Gastroesophageal sphincter (tissue), 4 donors: ENCODE data around the gene CCDC167. TPM values are rescaled to one million over a fixed set of nuclear protein-coding genes. Genes with fewer than 3 reads are reported as not detected.
A peak's percentile ranks its signal among the peaks of the same experiment; 100 is the strongest.

Experiments used
- ATAC-seq: fragments of 150-250 bp; one replicate; pipeline ENCODE4 v1.9.1; 2016; ENCODE audit warnings: mild to moderate bottlenecking, moderate library complexity
- H3K27ac ChIP-seq, 4 donors: fragments of 200-600 bp; sonication (generic) in 3 of 4; 1 replicate in 3 of 4; 2 replicates in 1 of 4; pipeline ENCODE4 v1.5.1; 2016 to 2019
- H3K27me3 ChIP-seq: fragments of 200-600 bp; sonication (generic); one replicate; pipeline ENCODE4 v1.5.1; 2019
- H3K36me3 ChIP-seq, 2 donors: fragments of 200-600 bp; sonication (generic); one replicate each; pipeline ENCODE4 v1.5.1; 2019; ENCODE audit warnings: control low read depth in 1 of 2
- H3K4me1 ChIP-seq, 3 donors: fragments of 200-600 bp; sonication (generic); 1 replicate in 2 of 3; 2 replicates in 1 of 3; pipeline ENCODE4 v1.5.1; 2016 to 2019; ENCODE audit warnings: control low read depth in 2 of 3
- H3K4me3 ChIP-seq, 2 donors: fragments of 200-600 bp; sonication (generic); one replicate each; pipeline ENCODE4 v1.5.1; 2019; ENCODE audit warnings: mild to moderate bottlenecking in 1 of 2, moderate library complexity in 1 of 2
- H3K9me3 ChIP-seq, 3 donors: fragments of 200-600 bp; sonication (generic); one replicate each; pipeline ENCODE4 v1.5.1; 2017 to 2019; ENCODE audit warnings: control low read depth in 2 of 3
- CTCF ChIP-seq, 4 experiments: fragments of 200-600 bp in 2 of 4; fragments of 450-650 bp in 2 of 4; sonication (generic) in 1 of 4; IDR thresholded peaks; one replicate each; pipeline ENCODE4 v1.5.1; 2017 to 2019; ENCODE audit warnings: antibody characterized with exemption in 4 of 4, mild to moderate bottlenecking in 2 of 4, moderate library complexity in 2 of 4
- EP300 ChIP-seq: sonication (generic); formaldehyde crosslinking; IDR thresholded peaks from one replicate; pipeline ENCODE4 v1.6.1; 2017; ENCODE audit warnings: antibody characterized with exemption, mild to moderate bottlenecking
- POLR2A ChIP-seq, 2 donors: fragments of 450-650 bp; IDR thresholded peaks; one replicate each; pipeline ENCODE4 v1.6.1; 2017; ENCODE audit warnings: antibody characterized with exemption in 2 of 2, mild to moderate bottlenecking in 2 of 2, moderate library complexity in 1 of 2
- POLR2AphosphoS5 ChIP-seq: sonication (generic); formaldehyde crosslinking; IDR thresholded peaks from one replicate; pipeline ENCODE4 v1.6.1; 2017; ENCODE audit warnings: antibody characterized with exemption
- WGBS, 2 donors: methylation state at CpG; one replicate each; pipeline ENCODE4 v1.1.5; 2018; ENCODE audit warnings: low coverage in 1 of 2; 5-methylcytosine and 5-hydroxymethylcytosine counted together
- total RNA-seq, 4 donors: library from RNA; depleted of rRNA; stranded (reverse); fragments of >200 nt; gene quantifications; one replicate each; pipeline ENCODE4 v1.1.0, GENCODE V29; 2016

The CCDC167 gene
- total RNA-seq, 4 donors from 2014 or later, result 10.6 to 16.2 (median 14.3) TPM

DNA sequence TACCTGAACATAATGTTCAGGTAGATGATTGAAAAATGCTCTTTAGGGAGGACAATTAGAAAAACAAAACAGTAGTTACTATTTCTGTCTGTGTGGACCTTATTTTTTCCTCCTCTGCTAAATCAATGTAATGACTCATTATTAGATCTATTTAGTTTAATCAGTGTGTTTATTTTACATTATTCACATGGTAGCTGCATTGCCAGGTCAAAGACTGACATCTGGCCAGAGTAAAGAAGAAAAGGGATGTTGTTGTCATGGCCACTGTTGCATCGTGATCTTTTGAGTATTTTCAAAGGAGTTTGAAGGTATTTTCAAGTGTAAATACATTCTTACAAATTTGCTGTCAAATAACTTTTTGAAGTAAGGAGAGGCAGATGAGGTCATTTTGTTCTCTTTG lies 60.8 kb downstream of the CCDC167 start:
- ATAC-seq, result no peak

DNA sequence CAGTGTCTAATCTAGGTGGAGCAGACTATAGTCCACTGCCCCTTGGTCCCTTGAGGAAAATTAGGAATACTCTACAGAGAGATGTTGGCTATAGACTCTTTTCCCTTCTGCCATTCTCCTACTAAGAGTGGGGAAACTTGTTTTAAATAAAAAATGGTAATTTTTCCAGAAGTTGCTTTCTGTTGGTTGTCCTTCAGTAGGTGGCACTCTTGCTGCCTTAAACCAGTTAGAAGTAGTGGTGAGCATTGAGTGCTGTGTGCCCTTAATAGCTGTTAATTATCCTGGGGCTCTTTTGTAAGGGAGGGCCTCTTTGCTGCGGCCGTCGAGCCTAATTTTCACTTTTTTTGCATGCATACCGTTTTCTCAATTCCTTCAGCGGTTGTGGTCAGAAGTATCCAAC lies 63.9 kb downstream of the CCDC167 start:
- H3K4me1 ChIP-seq, result peaks cover 3 to 48% (median 8%) of the 10 kb centered on the region in 3 donors
- no peak for ATAC-seq
- no peaks in the 10 kb centered on the region for H3K9me3 ChIP-seq
- H3K27ac ChIP-seq, result no peak overlapping the region
- H3K4me3 ChIP-seq, result no peak overlapping the region
- no peaks in the 10 kb centered on the region for H3K27me3 ChIP-seq
- H3K36me3 ChIP-seq, result peaks cover 0 to 55% of the 10 kb centered on the region in 2 donors
- TF ChIP-seq POLR2A (IDR thresholded peaks at IDR 0.05) (no peak), POLR2AphosphoS5 (no peak), CTCF (IDR thresholded peaks at IDR 0.05) (no peak), EP300 (no peak)
- 72 to 97% methylated on average over 5 of the region's 5 CpGs for WGBS, 2 donors

More for the DNA sequence above, 60.8 kb downstream of the CCDC167 start:
- no peak overlapping the region for H3K4me3 ChIP-seq
- no peaks in the 10 kb centered on the region for H3K9me3 ChIP-seq
- peaks cover 0 to 64% of the 10 kb centered on the region in 2 donors for H3K36me3 ChIP-seq
- TF ChIP-seq CTCF (IDR thresholded peaks at IDR 0.05), result no peak
- TF ChIP-seq EP300, result no peak
- TF ChIP-seq POLR2A (IDR thresholded peaks at IDR 0.05), result no peak
- TF ChIP-seq POLR2AphosphoS5, result no peak
- peaks cover 3 to 55% (median 4%) of the 10 kb centered on the region in 3 donors for H3K4me1 ChIP-seq
- no peak overlapping the region for H3K27ac ChIP-seq
- 25 to 50% methylated on average over 1 of the region's 1 CpG for WGBS, 2 donors
- no peaks in the 10 kb centered on the region for H3K27me3 ChIP-seq

- H3K4me1 ChIP-seq, result peaks cover 3 to 48% (median 8%) of the 10 kb centered on the region in 3 donors
These were observed 64.3 kb downstream of the CCDC167 start for GRCh38 chr6:37435373-37435772.

DNA sequence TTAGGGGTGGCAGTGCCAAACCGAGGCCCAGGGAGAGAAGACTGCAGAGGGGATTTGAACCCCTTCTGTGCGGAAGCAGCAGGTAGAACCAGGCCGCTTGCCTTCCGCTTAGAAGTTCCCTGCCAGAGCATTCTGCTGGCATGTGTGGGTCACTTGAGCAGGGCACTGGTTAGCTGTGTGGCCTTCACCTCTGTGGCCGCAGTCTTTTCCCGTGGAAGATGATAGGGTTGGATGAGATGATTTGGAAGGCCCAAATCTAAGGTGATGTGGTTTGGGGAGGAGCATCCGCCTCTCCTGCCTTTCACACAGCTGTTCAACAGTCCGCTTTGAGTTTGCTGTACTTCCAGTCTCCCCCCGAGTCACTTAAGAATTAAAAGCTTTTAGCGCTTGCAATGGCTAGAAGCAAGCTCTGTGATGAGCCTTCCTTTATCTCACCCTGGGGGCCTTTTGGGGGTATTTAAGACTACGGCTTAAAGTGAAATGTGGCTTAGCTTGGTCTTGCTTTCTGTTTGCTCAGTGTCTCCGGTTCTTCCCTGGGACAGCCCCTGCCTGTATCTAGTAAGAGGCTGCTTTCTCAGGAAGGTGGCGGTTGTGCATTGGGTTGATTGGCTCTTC lies 65.9 kb downstream of the CCDC167 start:
- Histone ChIP-seq H3K4me1 (peaks cover 3 to 41% (median 8%) of the 10 kb centered on the region in 3 donors), H3K36me3 (peaks cover 0 to 35% of the 10 kb centered on the region in 2 donors), H3K4me3 (peak overlapping the region; percentile 76 to 91), H3K9me3 (no peaks in the 10 kb centered on the region), H3K27me3 (no peaks in the 10 kb centered on the region), H3K27ac (peak overlapping the region; percentile 81 to 97 (median 94))
- TF ChIP-seq POLR2A (IDR thresholded peaks at IDR 0.05), result no peak
- no peak for TF ChIP-seq POLR2AphosphoS5
- no peak for TF ChIP-seq EP300
- no peak for TF ChIP-seq CTCF (IDR thresholded peaks at IDR 0.05)
- no peak for ATAC-seq
- WGBS, 2 donors, result 7 to 9% methylated on average over 6 to 12 of the region's 13 CpGs

More at GRCh38 chr6:37435373-37435772, 64.3 kb downstream of the CCDC167 start:
- Histone ChIP-seq H3K27me3 (no peaks in the 10 kb centered on the region), H3K36me3 (peaks cover 0 to 51% of the 10 kb centered on the region in 2 donors), H3K9me3 (no peaks in the 10 kb centered on the region), H3K27ac (no peak overlapping the region), H3K4me3 (no peak overlapping the region)
- TF ChIP-seq CTCF (IDR thresholded peaks at IDR 0.05) (no peak), POLR2A (IDR thresholded peaks at IDR 0.05) (no peak), POLR2AphosphoS5 (no peak), EP300 (no peak)
- 57% methylated on average over 1 to 4 of the region's 4 CpGs for WGBS, 2 donors
- no peak for ATAC-seq

Other genes starting within 250 kb of the CCDC167 start
- 1 to 10 TPM; 5.0 to 9.2 (median 8.3) TPM for gene TBC1D22B, start 242.1 kb downstream of the CCDC167 start, total RNA-seq
- under 1 TPM in 1 of 4 donors, not detected in 3; 0.40 TPM for gene TMEM217, start 241.7 kb downstream of the CCDC167 start, total RNA-seq
- gene RNF8, start 145.9 kb downstream of the CCDC167 start, total RNA-seq, result 10 to 100 TPM in 3 of 4 donors, 1 to 10 TPM in 1; 10.0 to 21.5 (median 16.0) TPM
- gene CMTR1, start 66.7 kb downstream of the CCDC167 start, total RNA-seq, result 10 to 100 TPM; 35.1 to 49.2 (median 41.4) TPM
- 1 to 10 TPM in 3 of 4 donors, under 1 TPM in 1; 0.93 to 8.5 (median 3.7) TPM for gene MDGA1, start 198.0 kb upstream of the CCDC167 start, total RNA-seq